Parathyroid adenoma (tissue), 2 donors: ENCODE data around the gene LRSAM1.

Experiments
- H2AFZ ChIP-seq: fragments of 300-600 bp; sonication (generic); one replicate; pipeline ENCODE4 v1.7.0; 2017; ENCODE audit warnings: antibody characterized with exemption, mild to moderate bottlenecking
- H3K27ac ChIP-seq: fragments of 300-600 bp; sonication (generic); one replicate; pipeline ENCODE4 v1.7.0; 2017
- H3K27me3 ChIP-seq: fragments of 300-600 bp; sonication (generic); one replicate; pipeline ENCODE4 v1.7.0; 2017; ENCODE audit warnings: low read length; ENCODE audit not compliant: control insufficient read depth, insufficient read depth
- H3K36me3 ChIP-seq: fragments of 300-600 bp; sonication (generic); one replicate; pipeline ENCODE4 v1.7.0; 2017; ENCODE audit warnings: low read length; ENCODE audit not compliant: control insufficient read depth, insufficient read depth
- H3K4me1 ChIP-seq: fragments of 300-600 bp; sonication (generic); one replicate; pipeline ENCODE4 v1.7.0; 2017; ENCODE audit warnings: control low read depth
- H3K4me2 ChIP-seq: fragments of 300-600 bp; sonication (generic); one replicate; pipeline ENCODE4 v1.7.0; 2017; ENCODE audit warnings: low read length
- H3K4me3 ChIP-seq: fragments of 300-600 bp; sonication (generic); one replicate; pipeline ENCODE4 v1.7.0; 2017; ENCODE audit warnings: low read depth, low read length
- H3K79me2 ChIP-seq: fragments of 300-600 bp; sonication (generic); one replicate; pipeline ENCODE4 v1.7.0; 2017; ENCODE audit warnings: control low read depth
- H3K9ac ChIP-seq: fragments of 300-600 bp; sonication (generic); one replicate; pipeline ENCODE4 v1.7.0; 2017; ENCODE audit warnings: mild to moderate bottlenecking
- H3K9me3 ChIP-seq: fragments of 300-600 bp; sonication (generic); one replicate; pipeline ENCODE4 v1.7.0; 2017; ENCODE audit warnings: low read length; ENCODE audit not compliant: control insufficient read depth
- TF ChIP-seq, protein P1 (sequence below): fragments of 300-600 bp; sonication (generic); IDR thresholded peaks from one replicate; pipeline ENCODE4 v1.7.0; 2017; ENCODE audit warnings: antibody characterized with exemption, mild to moderate bottlenecking
- donor health status: primary hyperparathyroidism.

LRSAM1 gene

DNA sequence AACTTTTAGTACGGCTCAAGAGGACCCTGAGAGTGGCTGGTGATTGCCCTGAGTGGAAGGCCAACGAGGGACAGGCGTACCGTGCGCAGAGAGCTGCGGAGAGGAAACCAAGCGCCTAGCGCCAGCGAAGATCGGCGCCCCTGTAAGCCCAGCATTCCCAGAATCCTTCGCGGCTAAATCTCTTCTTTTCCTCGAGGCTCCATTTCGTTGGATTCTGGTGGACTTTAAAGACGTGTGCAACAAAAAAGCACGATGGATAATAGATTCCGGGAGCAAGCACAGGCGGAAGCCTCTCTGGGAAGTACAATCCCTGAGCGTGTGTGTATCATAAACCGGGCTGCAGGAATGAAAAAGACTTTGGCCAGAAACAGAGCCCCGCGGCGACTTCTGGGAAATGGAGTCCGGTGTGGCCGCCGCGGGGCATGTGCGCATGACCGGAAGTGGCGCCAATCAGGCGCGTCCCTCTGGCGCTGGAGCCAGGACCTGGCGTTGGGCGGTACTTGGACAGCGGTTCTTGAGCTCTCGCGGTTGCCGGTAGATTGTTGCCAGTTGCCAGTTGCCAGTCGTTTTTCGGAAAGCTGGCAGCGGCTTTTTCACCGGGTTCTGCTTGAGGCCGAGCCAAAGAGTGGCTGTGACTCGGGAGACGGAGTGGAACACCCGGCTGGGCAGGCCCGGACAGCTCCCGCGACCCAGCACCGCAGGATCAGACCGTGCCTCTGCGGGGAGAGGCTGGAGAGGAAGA is 27.2 kb upstream of the LRSAM1 start, which contains the start of gene ZNF79:
Gene ZNF79 (plus strand): TSS at position 449 of the 742 bp plus-strand sequence. CDS start 406 bp downstream, outside the sequence.
- H3K4me3 ChIP-seq, result peak within 1 kb of the TSS; percentile 96
- H3K9me3 ChIP-seq, result no peaks in the 10 kb centered on the region
- peaks cover 8% of the 10 kb centered on the region for H3K79me2 ChIP-seq
- TF ChIP-seq, protein P1, sequence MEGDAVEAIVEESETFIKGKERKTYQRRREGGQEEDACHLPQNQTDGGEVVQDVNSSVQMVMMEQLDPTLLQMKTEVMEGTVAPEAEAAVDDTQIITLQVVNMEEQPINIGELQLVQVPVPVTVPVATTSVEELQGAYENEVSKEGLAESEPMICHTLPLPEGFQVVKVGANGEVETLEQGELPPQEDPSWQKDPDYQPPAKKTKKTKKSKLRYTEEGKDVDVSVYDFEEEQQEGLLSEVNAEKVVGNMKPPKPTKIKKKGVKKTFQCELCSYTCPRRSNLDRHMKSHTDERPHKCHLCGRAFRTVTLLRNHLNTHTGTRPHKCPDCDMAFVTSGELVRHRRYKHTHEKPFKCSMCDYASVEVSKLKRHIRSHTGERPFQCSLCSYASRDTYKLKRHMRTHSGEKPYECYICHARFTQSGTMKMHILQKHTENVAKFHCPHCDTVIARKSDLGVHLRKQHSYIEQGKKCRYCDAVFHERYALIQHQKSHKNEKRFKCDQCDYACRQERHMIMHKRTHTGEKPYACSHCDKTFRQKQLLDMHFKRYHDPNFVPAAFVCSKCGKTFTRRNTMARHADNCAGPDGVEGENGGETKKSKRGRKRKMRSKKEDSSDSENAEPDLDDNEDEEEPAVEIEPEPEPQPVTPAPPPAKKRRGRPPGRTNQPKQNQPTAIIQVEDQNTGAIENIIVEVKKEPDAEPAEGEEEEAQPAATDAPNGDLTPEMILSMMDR, result no peak
- no peak within 1 kb of the TSS for H3K9ac ChIP-seq
- H3K27ac ChIP-seq, result peak within 1 kb of the TSS; percentile 89
- H3K4me2 ChIP-seq, result peak within 1 kb of the TSS; percentile 100
- no peaks in the 10 kb centered on the region for H3K4me1 ChIP-seq
- no peaks in the 10 kb centered on the region for H3K27me3 ChIP-seq
- H2AFZ ChIP-seq, result peak within 1 kb of the TSS; percentile 93
- H3K36me3 ChIP-seq, result no peaks in the 10 kb centered on the region

DNA sequence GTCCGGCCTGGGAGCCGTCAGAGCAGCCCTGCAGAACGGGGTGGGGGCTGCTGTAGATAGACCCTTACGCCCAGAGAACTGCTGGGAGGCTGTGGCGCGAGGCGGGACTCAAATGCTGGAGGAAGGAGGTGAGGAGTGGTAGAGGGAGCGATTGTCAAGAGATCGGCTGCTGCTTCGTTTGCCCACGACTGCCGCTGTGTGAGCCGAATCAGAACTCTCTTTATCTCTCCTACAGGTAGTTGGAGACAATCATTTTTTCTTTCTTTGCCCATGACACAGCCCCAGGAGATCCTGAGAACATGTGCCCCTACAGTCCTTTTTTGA is 26.7 kb upstream of the LRSAM1 start:
- H3K9ac ChIP-seq, result no peak overlapping the region
- no peaks in the 10 kb centered on the region for H3K36me3 ChIP-seq
- H3K4me2 ChIP-seq, result peak overlapping the region; percentile 100
- H3K27ac ChIP-seq, result peak overlapping the region; percentile 89
- peak overlapping the region; percentile 93 for H2AFZ ChIP-seq
- H3K27me3 ChIP-seq, result no peaks in the 10 kb centered on the region
- H3K79me2 ChIP-seq, result peaks cover 8% of the 10 kb centered on the region
- TF ChIP-seq, protein P1, result no peak
- H3K9me3 ChIP-seq, result no peaks in the 10 kb centered on the region
- H3K4me3 ChIP-seq, result peak overlapping the region; percentile 96
- no peaks in the 10 kb centered on the region for H3K4me1 ChIP-seq

DNA sequence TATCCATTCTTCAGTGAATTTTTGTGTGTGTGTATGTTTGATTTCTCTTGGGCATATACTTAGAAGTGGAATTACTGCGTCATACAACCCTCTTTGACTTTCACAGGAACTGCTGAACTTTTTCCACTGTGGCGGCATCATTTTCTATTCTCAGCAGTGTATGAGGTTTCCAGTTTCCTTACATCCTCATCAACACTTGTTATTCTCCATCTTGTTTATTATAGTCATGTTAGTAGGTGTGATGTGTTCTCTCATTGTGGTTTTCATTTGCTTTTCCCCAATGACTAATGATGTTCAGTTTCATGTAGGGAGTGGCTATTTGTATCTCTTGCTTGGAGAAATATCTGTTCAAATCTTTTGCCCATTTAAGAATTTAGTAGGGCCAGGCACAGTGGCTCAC is 24.6 kb upstream of the LRSAM1 start:
- Histone ChIP-seq H3K36me3 (no peaks in the 10 kb centered on the region), H3K27ac (no peak overlapping the region), H3K9ac (no peak overlapping the region), H3K9me3 (no peaks in the 10 kb centered on the region), H3K4me1 (no peaks in the 10 kb centered on the region), H3K4me3 (no peak overlapping the region), H3K27me3 (no peaks in the 10 kb centered on the region), H2AFZ (no peak overlapping the region), H3K4me2 (no peak overlapping the region), H3K79me2 (peaks cover 8% of the 10 kb centered on the region)
- TF ChIP-seq, protein P1, result no peak

DNA sequence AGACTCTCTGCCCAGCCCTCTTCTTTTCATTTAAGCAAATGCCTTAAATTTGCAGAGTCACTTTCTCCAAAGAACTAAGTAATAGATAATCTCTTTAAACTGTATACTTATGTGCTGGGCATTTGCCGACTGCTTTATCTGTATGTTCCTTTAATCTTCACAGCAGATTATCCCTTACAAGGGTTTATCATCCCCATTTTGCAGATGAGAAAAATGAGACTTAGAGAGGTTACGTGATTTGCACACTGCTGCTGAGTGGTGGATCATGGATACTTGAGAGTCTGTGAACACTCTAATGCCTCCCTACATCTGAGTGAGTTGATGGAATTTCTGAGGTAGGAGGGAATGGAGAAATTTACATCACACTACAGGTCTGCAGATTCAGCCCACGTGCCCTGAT is 23.0 kb upstream of the LRSAM1 start:
- Histone ChIP-seq H3K9ac (no peak overlapping the region), H3K4me2 (no peak overlapping the region), H3K79me2 (peaks cover 12% of the 10 kb centered on the region), H3K4me3 (no peak overlapping the region), H3K36me3 (no peaks in the 10 kb centered on the region), H3K27ac (no peak overlapping the region), H3K27me3 (no peaks in the 10 kb centered on the region), H3K9me3 (no peaks in the 10 kb centered on the region), H2AFZ (no peak overlapping the region), H3K4me1 (no peaks in the 10 kb centered on the region)
- TF ChIP-seq, protein P1, result no peak

DNA sequence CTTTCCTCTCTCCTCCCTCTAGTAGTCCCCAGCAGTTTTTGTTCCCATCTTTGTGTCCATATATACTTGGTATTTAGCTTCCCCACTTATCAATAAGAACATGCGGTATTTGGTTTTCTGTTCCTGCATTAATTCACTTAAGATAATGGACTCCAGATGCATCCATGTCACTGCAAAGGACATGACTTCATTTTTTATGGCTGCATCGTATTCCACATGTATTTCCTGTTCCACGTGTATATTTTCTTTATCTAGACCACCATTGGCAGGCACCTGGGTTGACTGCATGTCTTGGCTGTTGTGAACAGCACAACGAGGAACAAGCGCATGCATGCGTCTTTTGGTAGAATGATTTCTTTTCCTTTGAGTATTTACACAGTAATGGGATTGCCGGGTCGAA is 20.9 kb upstream of the LRSAM1 start:
- no peak overlapping the region for H3K27ac ChIP-seq
- H3K4me1 ChIP-seq, result no peaks in the 10 kb centered on the region
- H3K4me2 ChIP-seq, result no peak overlapping the region
- H3K9ac ChIP-seq, result no peak overlapping the region
- no peak overlapping the region for H2AFZ ChIP-seq
- H3K27me3 ChIP-seq, result no peaks in the 10 kb centered on the region
- no peak overlapping the region for H3K4me3 ChIP-seq
- H3K36me3 ChIP-seq, result no peaks in the 10 kb centered on the region
- H3K79me2 ChIP-seq, result peaks cover 8% of the 10 kb centered on the region
- TF ChIP-seq, protein P1, result no peak
- H3K9me3 ChIP-seq, result no peaks in the 10 kb centered on the region
